Loucy (cell line): ENCODE results near the gene GPR146.

Experiments
- EZH2phosphoT487 ChIP-seq: fragments of 200-600 bp; IDR thresholded peaks from 2 replicates; pipeline ENCODE4 v1.6.1; 2018; ENCODE audit warnings: antibody characterized with exemption, mild to moderate bottlenecking, moderate library complexity, borderline replicate concordance
- TF ChIP-seq, protein P1 (sequence below): fragments of 200-600 bp; sonication (generic); conservative IDR thresholded peaks from 2 replicates; pipeline ENCODE4 v1.5.1; 2014; ENCODE audit warnings: mild to moderate bottlenecking, antibody characterized with exemption, low read length

DNA sequence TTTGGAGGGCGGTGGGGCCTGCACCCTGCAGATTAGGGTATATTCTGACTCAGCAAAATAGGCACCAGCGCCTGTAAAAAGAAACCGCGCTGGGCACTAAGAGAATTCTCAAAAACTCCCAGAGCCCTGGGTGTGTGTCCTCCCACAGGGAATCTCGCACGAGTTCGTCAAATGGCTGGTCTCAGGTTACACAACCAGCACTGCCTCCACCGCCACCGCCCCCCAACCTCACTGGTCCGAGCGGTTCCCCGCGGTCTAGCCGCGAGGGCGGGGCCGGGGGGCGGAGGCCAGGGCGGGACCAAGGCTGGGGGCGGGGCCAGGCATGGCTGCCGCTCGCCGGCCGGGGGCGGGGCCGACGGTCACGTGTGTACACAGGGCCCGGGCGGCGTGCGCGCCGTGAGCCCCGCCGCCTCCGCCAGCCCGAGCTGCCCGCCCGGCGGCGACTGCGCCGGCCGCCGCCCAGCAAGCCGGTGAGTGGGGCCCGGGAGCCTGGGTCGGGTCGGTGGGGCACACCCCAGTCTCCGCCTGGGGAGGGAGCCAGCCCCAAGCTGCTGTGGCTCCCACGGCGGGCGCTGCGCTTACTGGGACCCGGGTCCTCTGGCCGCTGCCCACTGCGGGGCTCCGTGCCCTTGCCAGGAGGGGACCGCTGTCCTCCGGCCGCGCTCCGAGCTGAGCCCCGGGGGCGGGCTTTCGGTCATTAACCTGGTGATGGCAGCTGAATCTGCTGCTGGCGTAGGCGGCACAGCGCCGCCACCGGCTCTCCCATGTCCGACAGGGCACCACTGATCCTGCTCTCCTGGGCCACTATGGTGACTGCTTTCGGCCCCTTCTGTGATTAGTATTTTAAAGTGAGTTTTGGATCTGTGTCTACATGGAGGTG, at the start of gene GPR146:
- TF ChIP-seq, protein P1, sequence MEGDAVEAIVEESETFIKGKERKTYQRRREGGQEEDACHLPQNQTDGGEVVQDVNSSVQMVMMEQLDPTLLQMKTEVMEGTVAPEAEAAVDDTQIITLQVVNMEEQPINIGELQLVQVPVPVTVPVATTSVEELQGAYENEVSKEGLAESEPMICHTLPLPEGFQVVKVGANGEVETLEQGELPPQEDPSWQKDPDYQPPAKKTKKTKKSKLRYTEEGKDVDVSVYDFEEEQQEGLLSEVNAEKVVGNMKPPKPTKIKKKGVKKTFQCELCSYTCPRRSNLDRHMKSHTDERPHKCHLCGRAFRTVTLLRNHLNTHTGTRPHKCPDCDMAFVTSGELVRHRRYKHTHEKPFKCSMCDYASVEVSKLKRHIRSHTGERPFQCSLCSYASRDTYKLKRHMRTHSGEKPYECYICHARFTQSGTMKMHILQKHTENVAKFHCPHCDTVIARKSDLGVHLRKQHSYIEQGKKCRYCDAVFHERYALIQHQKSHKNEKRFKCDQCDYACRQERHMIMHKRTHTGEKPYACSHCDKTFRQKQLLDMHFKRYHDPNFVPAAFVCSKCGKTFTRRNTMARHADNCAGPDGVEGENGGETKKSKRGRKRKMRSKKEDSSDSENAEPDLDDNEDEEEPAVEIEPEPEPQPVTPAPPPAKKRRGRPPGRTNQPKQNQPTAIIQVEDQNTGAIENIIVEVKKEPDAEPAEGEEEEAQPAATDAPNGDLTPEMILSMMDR: peak; percentile 70
- TF ChIP-seq EZH2phosphoT487: no peak
